SK-N-SH treated with all-trans-retinoic acid at 6 μM for 48 hours (cell line): ENCODE results near the gene SCYGR1.

Source experiments
- ATAC-seq: fragments of 200-7000 bp; cut with Tn5 transposase; 3 replicates; pipeline ENCODE4 v1.9.1; 2020; ENCODE audit warnings: mild to moderate bottlenecking, moderate library complexity
- ARNTL ChIP-seq: fragments of 450-650 bp; formaldehyde crosslinking; IDR thresholded peaks from 2 replicates; pipeline ENCODE4 v1.5.0; 2020; ENCODE audit warnings: low read depth, mild to moderate bottlenecking, moderate library complexity, borderline replicate concordance
- BACH2 ChIP-seq: fragments of 250-450 bp; sonication (Bioruptor Pico); IDR thresholded peaks from 2 replicates; pipeline ENCODE4 v1.9.0; 2021; ENCODE audit warnings: mild to moderate bottlenecking, borderline replicate concordance
- CREB5 ChIP-seq: fragments of 250-450 bp; sonication (Bioruptor Pico); IDR thresholded peaks from 2 replicates; pipeline ENCODE4 v1.5.1; 2020; ENCODE audit warnings: low read depth, mild to moderate bottlenecking, moderate library complexity
- CSDC2 ChIP-seq: fragments of 250-450 bp; sonication (Bioruptor Pico); IDR thresholded peaks from 2 replicates; pipeline ENCODE4 v1.5.0; 2020; ENCODE audit warnings: mild to moderate bottlenecking, moderate library complexity
- CSRNP3 ChIP-seq: fragments of 250-450 bp; sonication (Bioruptor Pico); IDR thresholded peaks from 2 replicates; pipeline ENCODE4 v1.5.1; 2021; ENCODE audit warnings: mild to moderate bottlenecking, moderate library complexity
- ESRRG ChIP-seq: fragments of 250-450 bp; sonication (Bioruptor Pico); IDR thresholded peaks from 2 replicates; pipeline ENCODE4 v1.6.1; 2021; ENCODE audit warnings: mild to moderate bottlenecking
- GLIS3 ChIP-seq: fragments of 250-450 bp; sonication (Bioruptor Pico); IDR thresholded peaks from 2 replicates; pipeline ENCODE4 v1.5.0; 2020; ENCODE audit warnings: mild to moderate bottlenecking, moderate library complexity
- ISL1 ChIP-seq: fragments of 250-450 bp; sonication (Bioruptor Pico); IDR thresholded peaks from 2 replicates; pipeline ENCODE4 v2.1.2; 2022; ENCODE audit warnings: mild to moderate bottlenecking, moderate library complexity
- OSR1 ChIP-seq: fragments of 250-450 bp; sonication (Bioruptor Pico); IDR thresholded peaks from 2 replicates; pipeline ENCODE4 v1.8.0; 2022; ENCODE audit warnings: moderate library complexity, mild to moderate bottlenecking, inconsistent platforms
- PATZ1 ChIP-seq: fragments of 250-450 bp; sonication (Bioruptor Pico); IDR thresholded peaks from 2 replicates; pipeline ENCODE4 v1.8.0; 2020; ENCODE audit warnings: mild to moderate bottlenecking, moderate library complexity, borderline replicate concordance
- PPARA ChIP-seq: fragments of 250-450 bp; sonication (Bioruptor Pico); IDR thresholded peaks from 2 replicates; pipeline ENCODE4 v1.5.0; 2020; ENCODE audit warnings: mild to moderate bottlenecking, borderline replicate concordance
- RARB ChIP-seq: fragments of 250-450 bp; sonication (Bioruptor Pico); IDR thresholded peaks from 2 replicates; pipeline ENCODE4 v1.8.0; 2021; ENCODE audit warnings: mild to moderate bottlenecking, moderate library complexity
- SNAI2 ChIP-seq: fragments of 250-450 bp; sonication (Bioruptor Pico); IDR thresholded peaks from 2 replicates; pipeline ENCODE4 v1.5.0; 2020; ENCODE audit warnings: mild to moderate bottlenecking, moderate library complexity
- TCF4 ChIP-seq: fragments of 250-450 bp; sonication (Bioruptor Pico); IDR thresholded peaks from 2 replicates; pipeline ENCODE4 v1.8.0; 2021; ENCODE audit warnings: mild to moderate bottlenecking, moderate library complexity, borderline replicate concordance
- TOX ChIP-seq: fragments of 250-450 bp; sonication (Bioruptor Pico); IDR thresholded peaks from 2 replicates; pipeline ENCODE4 v1.8.0; 2021; ENCODE audit warnings: mild to moderate bottlenecking, moderate library complexity, borderline replicate concordance
- ZC3H10 ChIP-seq: fragments of 250-450 bp; sonication (Bioruptor Pico); IDR thresholded peaks from 2 replicates; pipeline ENCODE4 v1.5.1; 2021; ENCODE audit warnings: mild to moderate bottlenecking, moderate library complexity
- ZFP30 ChIP-seq: fragments of 450-650 bp; formaldehyde crosslinking; IDR thresholded peaks from 2 replicates; pipeline ENCODE4 v1.5.0; 2022; ENCODE audit warnings: mild to moderate bottlenecking, moderate library complexity
- ZNF565 ChIP-seq: fragments of 450-650 bp; formaldehyde crosslinking; conservative IDR thresholded peaks from 2 replicates; pipeline ENCODE4 v1.5.0; 2020; ENCODE audit warnings: low read depth, mild to moderate bottlenecking, moderate library complexity
- ZNF70 ChIP-seq: fragments of 450-650 bp; formaldehyde crosslinking; IDR thresholded peaks from 2 replicates; pipeline ENCODE4 v1.5.0; 2020; ENCODE audit warnings: mild to moderate bottlenecking, moderate library complexity
- ZNF8 ChIP-seq: fragments of 450-650 bp; formaldehyde crosslinking; IDR thresholded peaks from 2 replicates; pipeline ENCODE4 v1.5.0; 2020; ENCODE audit warnings: mild to moderate bottlenecking, moderate library complexity
- TF ChIP-seq, protein P1 (sequence below): fragments of 250-450 bp; sonication (Bioruptor Pico); IDR thresholded peaks from 2 replicates; pipeline ENCODE4 v1.5.0; 2020; ENCODE audit warnings: mild to moderate bottlenecking, moderate library complexity
- TF ChIP-seq, protein P2 (sequence below): fragments of 250-450 bp; sonication (Bioruptor Pico); IDR thresholded peaks from 2 replicates; pipeline ENCODE4 v1.8.0; 2021; ENCODE audit warnings: low read depth, mild to moderate bottlenecking, moderate library complexity, borderline replicate concordance

The SCYGR1 gene

GRCh38 chr2:227349989-227350612 is 37.6 kb downstream of the SCYGR1 start:
- no peak for ATAC-seq
- TF ChIP-seq CREB5 (CRISPR knock-in tag) (no peak), ISL1 (CRISPR knock-in tag) (no peak), ZNF70 (CRISPR knock-in tag) (no peak), TOX (CRISPR knock-in tag) (no peak), CSDC2 (CRISPR knock-in tag) (no peak), ARNTL (no peak), OSR1 (CRISPR knock-in tag) (no peak), PPARA (CRISPR knock-in tag) (no peak), ZNF8 (CRISPR knock-in tag) (no peak), GLIS3 (CRISPR knock-in tag) (no peak), ZC3H10 (CRISPR knock-in tag) (no peak), CSRNP3 (no peak), SNAI2 (no peak)
- TF ChIP-seq, protein P1, sequence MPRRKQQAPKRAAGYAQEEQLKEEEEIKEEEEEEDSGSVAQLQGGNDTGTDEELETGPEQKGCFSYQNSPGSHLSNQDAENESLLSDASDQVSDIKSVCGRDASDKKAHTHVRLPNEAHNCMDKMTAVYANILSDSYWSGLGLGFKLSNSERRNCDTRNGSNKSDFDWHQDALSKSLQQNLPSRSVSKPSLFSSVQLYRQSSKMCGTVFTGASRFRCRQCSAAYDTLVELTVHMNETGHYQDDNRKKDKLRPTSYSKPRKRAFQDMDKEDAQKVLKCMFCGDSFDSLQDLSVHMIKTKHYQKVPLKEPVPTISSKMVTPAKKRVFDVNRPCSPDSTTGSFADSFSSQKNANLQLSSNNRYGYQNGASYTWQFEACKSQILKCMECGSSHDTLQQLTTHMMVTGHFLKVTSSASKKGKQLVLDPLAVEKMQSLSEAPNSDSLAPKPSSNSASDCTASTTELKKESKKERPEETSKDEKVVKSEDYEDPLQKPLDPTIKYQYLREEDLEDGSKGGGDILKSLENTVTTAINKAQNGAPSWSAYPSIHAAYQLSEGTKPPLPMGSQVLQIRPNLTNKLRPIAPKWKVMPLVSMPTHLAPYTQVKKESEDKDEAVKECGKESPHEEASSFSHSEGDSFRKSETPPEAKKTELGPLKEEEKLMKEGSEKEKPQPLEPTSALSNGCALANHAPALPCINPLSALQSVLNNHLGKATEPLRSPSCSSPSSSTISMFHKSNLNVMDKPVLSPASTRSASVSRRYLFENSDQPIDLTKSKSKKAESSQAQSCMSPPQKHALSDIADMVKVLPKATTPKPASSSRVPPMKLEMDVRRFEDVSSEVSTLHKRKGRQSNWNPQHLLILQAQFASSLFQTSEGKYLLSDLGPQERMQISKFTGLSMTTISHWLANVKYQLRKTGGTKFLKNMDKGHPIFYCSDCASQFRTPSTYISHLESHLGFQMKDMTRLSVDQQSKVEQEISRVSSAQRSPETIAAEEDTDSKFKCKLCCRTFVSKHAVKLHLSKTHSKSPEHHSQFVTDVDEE (CRISPR knock-in tag): no peak

DNA sequence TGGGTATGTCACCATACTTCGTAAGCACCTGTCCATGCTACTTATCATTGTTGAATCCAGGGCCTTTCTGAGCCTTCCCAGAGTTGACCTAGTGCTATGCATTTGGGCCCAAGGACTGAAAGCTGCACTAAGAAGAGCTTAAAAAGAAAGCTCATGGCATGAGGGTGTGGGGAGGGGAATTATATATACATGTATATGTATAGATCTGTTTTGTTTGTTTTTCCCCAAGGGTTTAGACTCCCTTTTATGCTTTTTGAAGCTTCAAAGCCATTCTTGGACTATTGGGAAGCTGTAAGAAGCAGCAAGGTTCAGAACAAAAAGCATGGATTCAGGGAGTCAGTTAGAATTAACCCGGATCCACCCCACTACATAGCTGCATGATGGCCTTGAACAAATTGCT is 39.4 kb downstream of the SCYGR1 start:
- no peak for ATAC-seq
- TF ChIP-seq SNAI2 (no peak), BACH2 (CRISPR knock-in tag) (no peak), PPARA (CRISPR knock-in tag) (no peak), ESRRG (CRISPR knock-in tag) (no peak), ZFP30 (CRISPR knock-in tag) (no peak), TOX (CRISPR knock-in tag) (no peak)
- TF ChIP-seq, protein P2, sequence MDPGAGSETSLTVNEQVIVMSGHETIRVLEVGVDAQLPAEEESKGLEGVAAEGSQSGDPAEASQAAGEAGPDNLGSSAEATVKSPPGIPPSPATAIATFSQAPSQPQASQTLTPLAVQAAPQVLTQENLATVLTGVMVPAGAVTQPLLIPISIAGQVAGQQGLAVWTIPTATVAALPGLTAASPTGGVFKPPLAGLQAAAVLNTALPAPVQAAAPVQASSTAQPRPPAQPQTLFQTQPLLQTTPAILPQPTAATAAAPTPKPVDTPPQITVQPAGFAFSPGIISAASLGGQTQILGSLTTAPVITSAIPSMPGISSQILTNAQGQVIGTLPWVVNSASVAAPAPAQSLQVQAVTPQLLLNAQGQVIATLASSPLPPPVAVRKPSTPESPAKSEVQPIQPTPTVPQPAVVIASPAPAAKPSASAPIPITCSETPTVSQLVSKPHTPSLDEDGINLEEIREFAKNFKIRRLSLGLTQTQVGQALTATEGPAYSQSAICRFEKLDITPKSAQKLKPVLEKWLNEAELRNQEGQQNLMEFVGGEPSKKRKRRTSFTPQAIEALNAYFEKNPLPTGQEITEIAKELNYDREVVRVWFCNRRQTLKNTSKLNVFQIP: no peak

- no peak for TF ChIP-seq TOX (CRISPR knock-in tag)
- TF ChIP-seq OSR1 (CRISPR knock-in tag): no peak
- TF ChIP-seq TCF4 (CRISPR knock-in tag): no peak
- TF ChIP-seq CSDC2 (CRISPR knock-in tag): no peak
- TF ChIP-seq, protein P2: no peak
- no peak for TF ChIP-seq PATZ1 (CRISPR knock-in tag)
- no peak for TF ChIP-seq ZNF565
- no peak for TF ChIP-seq ESRRG (CRISPR knock-in tag)
- TF ChIP-seq ARNTL: no peak
- TF ChIP-seq RARB: no peak
- no peak for ATAC-seq
Observed at GRCh38 chr2:227347117-227347516, 40.6 kb downstream of the SCYGR1 start.
